ENCODE results near the gene DBF4B. TPM values are rescaled to one million over a fixed set of nuclear protein-coding genes. Genes with fewer than 3 reads are reported as not detected.
A peak's percentile ranks its signal among the peaks of the same experiment; 100 is the strongest.

Gene DBF4B
- total RNA-seq, 2 experiments from 2014 or later, result 26.2 to 32.9 TPM

DNA sequence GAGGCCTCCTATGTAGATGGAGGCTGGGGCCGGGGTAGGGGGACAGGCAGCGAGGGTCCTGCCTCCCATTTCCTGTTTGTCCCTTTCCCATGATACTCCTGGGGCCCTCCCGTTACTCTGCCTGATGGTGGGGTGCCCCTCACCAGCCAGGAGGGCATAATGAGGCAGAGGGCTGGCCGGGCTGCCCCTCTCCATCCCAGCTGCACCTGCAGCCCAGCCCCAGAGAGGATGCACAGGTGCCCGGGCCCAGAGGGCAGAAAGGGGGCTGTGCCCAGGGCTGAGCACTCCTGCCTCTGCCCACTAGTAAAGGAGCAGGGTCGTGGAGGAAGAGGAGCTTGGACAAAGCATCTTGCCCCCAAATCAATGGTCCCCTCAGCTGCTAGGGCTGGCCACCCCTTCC, 60.8 kb downstream of the DBF4B start:
- Mint-ChIP-seq H3K4me1 (peaks cover 9% of the 10 kb centered on the region), H3K4me3 (no peak overlapping the region), H3K27ac (no peak overlapping the region), H3K9me3 (no peaks in the 10 kb centered on the region), H3K36me3 (ENCODE audit: low read depth) (no peaks in the 10 kb centered on the region), H3K27me3 (peaks cover 8% of the 10 kb centered on the region)
- no peak for DNase-seq
- ChIA-PET POLR2A (no interaction called here), CTCF (interaction anchor here (0.6 kb wide), 1 partner anchor 1382 kb away, joined by 3 read pairs; no protein-coding TSS in a partner anchor)

DNA sequence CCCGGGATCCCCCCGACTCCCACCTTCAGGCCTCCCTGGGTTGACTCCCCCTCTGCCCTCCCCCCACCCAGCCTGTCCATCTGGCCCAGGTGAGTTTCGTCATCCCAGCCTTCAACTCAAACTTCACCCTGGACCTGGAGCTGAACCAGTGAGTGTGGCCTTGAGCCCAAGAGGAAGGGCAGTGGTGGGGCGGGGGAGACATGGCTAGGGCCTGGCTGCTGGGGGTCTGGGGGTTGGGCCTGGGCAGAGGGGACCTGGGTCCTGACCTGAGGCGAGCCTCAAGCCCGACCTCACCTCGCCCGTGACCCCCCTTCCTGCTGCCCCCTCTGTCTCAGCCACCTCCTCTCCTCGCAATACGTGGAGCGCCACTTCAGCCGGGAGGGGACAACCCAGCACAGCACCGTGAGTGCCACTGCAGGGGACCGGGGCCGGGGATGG, 61.2 kb downstream of the DBF4B start:
- H3K9me3 Mint-ChIP-seq, result no peaks in the 10 kb centered on the region
- H3K4me3 Mint-ChIP-seq, result no peak overlapping the region
- peaks cover 11% of the 10 kb centered on the region for H3K4me1 Mint-ChIP-seq
- H3K36me3 Mint-ChIP-seq (ENCODE audit: low read depth), result no peaks in the 10 kb centered on the region
- DNase-seq, result no peak
- CTCF ChIA-PET, result interaction anchor here (0.5 to 2.1 kb wide), 3 partner anchors 280 to 1383 kb away, joined by 3 to 7 read pairs (median 3); partner anchors contain the start of gene ACBD4
- peaks cover 8% of the 10 kb centered on the region for H3K27me3 Mint-ChIP-seq
- POLR2A ChIA-PET, result no interaction called here
- no peak overlapping the region for H3K27ac Mint-ChIP-seq

DNA sequence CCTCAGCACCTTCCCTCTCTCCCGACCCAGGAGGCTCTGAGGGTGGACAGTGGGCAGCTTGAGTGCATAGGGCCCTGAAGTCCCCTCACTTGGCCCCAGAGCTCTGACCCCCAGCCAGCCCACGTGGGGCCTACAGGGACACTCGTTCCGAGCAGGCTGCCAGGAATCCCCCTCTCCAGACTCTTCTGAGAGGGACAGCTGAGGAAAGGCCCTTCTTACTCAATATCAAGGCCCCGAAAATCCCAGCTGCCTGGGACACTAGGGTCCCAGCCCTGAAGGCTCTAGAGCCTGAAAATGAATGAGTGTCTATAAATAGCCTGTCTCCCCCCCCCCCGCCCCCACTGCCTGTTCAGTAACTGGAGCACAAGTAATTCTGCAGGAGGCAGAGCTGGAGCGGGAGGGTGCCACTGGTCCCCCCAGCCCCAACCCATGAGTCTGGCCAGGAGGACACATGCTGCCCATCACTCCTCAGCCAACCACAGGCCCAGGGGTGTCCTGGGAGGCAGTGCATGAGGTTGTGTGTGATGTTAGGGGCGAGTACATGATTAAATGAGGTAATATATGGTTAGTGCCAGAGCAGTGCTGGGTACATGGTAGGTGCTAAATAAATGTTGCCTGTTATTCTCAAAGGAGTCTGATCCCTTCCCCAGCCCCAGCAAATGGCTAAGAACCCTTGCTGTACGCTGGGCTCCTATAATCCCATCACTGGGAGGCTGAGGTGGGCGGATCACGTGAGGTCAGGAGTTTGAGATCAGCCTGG, 61.9 kb downstream of the DBF4B start:
- Mint-ChIP-seq H3K4me1 (peaks cover 14% of the 10 kb centered on the region), H3K27me3 (peaks cover 8% of the 10 kb centered on the region)
- POLR2A ChIA-PET, result no interaction called here

DNA sequence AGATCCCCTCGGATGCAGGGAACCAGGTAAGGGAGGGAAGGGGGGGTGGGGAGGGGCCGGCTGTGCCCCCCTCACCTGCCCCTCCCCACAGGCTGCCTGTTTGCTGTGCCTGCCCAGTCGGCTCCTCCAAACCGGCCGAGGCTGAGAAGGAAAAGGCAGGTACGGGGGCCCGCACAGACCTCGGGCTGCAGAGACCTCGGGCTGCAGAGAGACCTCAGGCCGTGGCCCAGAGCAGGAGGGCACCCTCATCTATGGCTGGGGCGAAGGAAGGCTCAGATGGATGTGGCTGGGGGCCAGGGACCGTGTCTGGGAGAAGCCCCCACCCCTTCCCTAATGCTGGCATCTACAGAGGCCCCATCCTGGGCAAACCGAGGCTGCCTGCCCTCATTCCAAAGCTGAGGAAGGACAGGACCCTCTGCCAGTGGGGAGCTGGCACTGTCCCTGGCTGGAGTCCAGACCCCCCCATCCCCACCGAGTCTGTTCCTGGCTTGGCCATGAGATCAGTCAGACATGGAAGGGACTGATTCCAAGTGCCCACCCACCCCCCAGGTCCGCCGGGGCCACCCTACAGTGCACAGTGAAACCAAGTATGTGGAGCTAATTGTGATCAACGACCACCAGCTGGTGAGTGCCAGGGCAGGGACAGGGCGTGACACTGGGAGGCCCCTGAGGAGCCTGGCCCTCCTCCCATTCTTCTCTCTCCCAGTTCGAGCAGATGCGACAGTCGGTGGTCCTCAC, 64.0 kb downstream of the DBF4B start:
- H3K4me1 Mint-ChIP-seq, result peaks cover 24% of the 10 kb centered on the region
- POLR2A ChIA-PET, result interaction anchor here (0.6 kb wide), 1 partner anchor 68 kb away, joined by 5 read pairs; no protein-coding TSS in a partner anchor
- CTCF ChIA-PET, result interaction anchor here (0.6 to 1.5 kb wide), 3 partner anchors 10 to 94 kb away, joined by 3 to 6 read pairs (median 3); no protein-coding TSS in a partner anchor
- no peak for DNase-seq
- H3K27me3 Mint-ChIP-seq, result peaks cover 14% of the 10 kb centered on the region
- H3K27ac Mint-ChIP-seq, result no peak overlapping the region
- no peaks in the 10 kb centered on the region for H3K36me3 Mint-ChIP-seq (ENCODE audit: low read depth)
- no peaks in the 10 kb centered on the region for H3K9me3 Mint-ChIP-seq
- no peak overlapping the region for H3K4me3 Mint-ChIP-seq

More for the DNA sequence above, 61.9 kb downstream of the DBF4B start:
- CTCF ChIA-PET, result interaction anchor here (0.5 to 2.1 kb wide), 3 partner anchors 9 to 365 kb away, joined by 3 to 7 read pairs (median 3); partner anchors contain the start of gene ACBD4
- Mint-ChIP-seq H3K36me3 (ENCODE audit: low read depth) (no peaks in the 10 kb centered on the region), H3K9me3 (no peaks in the 10 kb centered on the region), H3K27ac (no peak overlapping the region), H3K4me3 (no peak overlapping the region)
- DNase-seq, result no peak

DNA sequence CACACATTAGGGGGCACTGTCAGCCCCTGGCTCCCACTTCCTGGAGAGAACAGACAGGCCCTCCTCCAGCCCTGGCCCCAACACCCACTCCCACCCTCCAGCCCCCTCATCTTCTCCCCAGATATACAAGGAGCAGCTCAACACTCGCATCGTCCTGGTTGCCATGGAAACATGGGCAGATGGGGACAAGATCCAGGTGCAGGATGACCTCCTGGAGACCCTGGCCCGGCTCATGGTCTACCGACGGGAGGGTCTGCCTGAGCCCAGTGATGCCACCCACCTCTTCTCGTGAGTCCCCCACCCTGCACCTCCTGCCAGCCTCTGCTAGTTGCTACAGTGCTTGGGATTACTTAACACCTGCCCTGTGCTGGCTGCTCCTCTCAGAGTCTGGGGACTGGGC, 64.7 kb downstream of the DBF4B start:
- DNase-seq, result no peak
- POLR2A ChIA-PET, result interaction anchor here (0.6 kb wide), 1 partner anchor 68 kb away, joined by 5 read pairs; no protein-coding TSS in a partner anchor
- peaks cover 20% of the 10 kb centered on the region for H3K4me1 Mint-ChIP-seq
- no peak overlapping the region for H3K4me3 Mint-ChIP-seq
- no peaks in the 10 kb centered on the region for H3K9me3 Mint-ChIP-seq
- no peak overlapping the region for H3K27ac Mint-ChIP-seq
- CTCF ChIA-PET, result interaction anchor here (0.6 to 1.5 kb wide), 2 partner anchors 9 to 64 kb away, joined by 3 to 5 read pairs; no protein-coding TSS in a partner anchor
- peaks cover 9% of the 10 kb centered on the region for H3K27me3 Mint-ChIP-seq
- H3K36me3 Mint-ChIP-seq (ENCODE audit: low read depth), result no peaks in the 10 kb centered on the region

DNA sequence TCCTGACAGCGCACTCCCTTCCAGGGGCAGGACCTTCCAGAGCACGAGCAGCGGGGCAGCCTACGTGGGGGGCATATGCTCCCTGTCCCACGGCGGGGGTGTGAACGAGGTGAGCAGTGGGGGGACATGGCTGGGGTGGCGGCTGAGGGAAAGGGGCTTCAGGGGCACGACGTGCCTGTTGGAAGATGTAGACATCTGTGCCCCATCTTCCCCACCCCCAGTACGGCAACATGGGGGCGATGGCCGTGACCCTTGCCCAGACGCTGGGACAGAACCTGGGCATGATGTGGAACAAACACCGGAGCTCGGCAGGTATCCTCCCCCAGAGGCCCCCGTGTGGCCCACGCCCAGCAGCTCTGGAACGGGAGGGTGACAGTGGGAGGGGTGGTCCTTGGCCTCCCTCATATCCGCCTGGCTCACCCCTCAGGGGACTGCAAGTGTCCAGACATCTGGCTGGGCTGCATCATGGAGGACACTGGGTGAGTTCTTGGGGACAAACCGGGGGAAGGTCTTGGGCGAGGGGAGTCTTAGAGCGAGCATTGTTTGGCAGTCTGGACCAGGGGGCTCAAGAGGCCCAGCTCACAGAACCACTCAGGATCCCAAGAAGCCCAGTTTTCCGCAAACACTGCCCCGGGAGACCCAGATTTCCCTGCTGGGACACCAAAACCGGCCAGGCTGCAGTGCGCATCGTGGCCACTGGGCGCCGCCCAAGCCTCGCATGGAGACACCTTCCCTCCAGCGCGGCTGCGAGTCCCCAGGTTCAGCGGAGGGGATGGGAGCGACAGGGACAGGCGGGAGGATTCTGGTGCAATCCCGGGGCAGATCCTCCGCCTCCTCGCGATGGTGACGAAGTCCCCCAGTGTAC, 66.0 kb downstream of the DBF4B start:
- no peaks in the 10 kb centered on the region for H3K9me3 Mint-ChIP-seq
- H3K36me3 Mint-ChIP-seq (ENCODE audit: low read depth), result no peaks in the 10 kb centered on the region
- H3K27me3 Mint-ChIP-seq, result peaks cover 9% of the 10 kb centered on the region
- ChIA-PET POLR2A (interaction anchor here (0.5 kb wide), 1 partner anchor 92 kb away, joined by 3 read pairs; no protein-coding TSS in a partner anchor), CTCF (interaction anchor here (0.5 to 1.7 kb wide), 7 partner anchors 11 to 1014 kb away, joined by 3 to 7 read pairs (median 3); no protein-coding TSS in a partner anchor)
- peak overlapping the region; percentile 83 for H3K4me3 Mint-ChIP-seq
- peak overlapping the region; percentile 88 for H3K27ac Mint-ChIP-seq
- peaks cover 20% of the 10 kb centered on the region for H3K4me1 Mint-ChIP-seq
- peak; percentile 88 for DNase-seq

DNA sequence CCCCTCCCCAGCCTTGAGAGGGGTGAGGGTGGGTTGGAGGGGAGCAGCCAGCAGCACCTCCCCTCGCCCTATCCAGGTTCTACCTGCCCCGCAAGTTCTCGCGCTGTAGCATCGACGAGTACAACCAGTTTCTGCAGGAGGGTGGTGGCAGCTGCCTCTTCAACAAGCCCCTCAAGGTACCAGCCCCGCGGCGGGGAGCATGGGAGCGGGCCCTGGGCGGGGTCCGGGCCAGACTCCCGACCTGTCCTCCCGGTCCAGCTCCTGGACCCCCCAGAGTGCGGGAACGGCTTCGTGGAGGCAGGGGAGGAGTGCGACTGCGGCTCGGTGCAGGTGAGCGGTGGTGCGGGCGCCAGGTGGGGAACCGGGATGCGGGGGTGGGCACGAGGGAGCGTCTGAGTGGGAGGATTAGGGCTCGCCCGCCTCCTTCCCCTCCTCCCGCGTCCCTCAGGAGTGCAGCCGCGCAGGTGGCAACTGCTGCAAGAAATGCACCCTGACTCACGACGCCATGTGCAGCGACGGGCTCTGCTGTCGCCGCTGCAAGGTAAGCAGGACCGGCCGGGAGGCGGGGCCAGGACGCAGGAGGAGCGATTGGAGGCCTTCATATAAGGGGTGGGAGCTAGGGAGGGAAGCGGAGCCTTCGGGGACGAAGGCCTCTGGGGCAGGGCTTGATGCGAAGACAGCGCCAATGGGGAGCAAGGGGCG, 66.8 kb downstream of the DBF4B start:
- ChIA-PET CTCF (interaction anchor here (0.5 to 1.9 kb wide), 14 partner anchors 9 to 640 kb away, joined by 3 to 12 read pairs (median 4); partner anchors contain the start of gene ACBD4), POLR2A (no interaction called here)
- H3K4me3 Mint-ChIP-seq, result peak overlapping the region; percentile 83
- H3K4me1 Mint-ChIP-seq, result peaks cover 21% of the 10 kb centered on the region
- no peaks in the 10 kb centered on the region for H3K9me3 Mint-ChIP-seq
- peak overlapping the region; percentile 88 for H3K27ac Mint-ChIP-seq
- peak; percentile 98 for DNase-seq
- peaks cover 9% of the 10 kb centered on the region for H3K27me3 Mint-ChIP-seq
- no peaks in the 10 kb centered on the region for H3K36me3 Mint-ChIP-seq (ENCODE audit: low read depth)

DNA sequence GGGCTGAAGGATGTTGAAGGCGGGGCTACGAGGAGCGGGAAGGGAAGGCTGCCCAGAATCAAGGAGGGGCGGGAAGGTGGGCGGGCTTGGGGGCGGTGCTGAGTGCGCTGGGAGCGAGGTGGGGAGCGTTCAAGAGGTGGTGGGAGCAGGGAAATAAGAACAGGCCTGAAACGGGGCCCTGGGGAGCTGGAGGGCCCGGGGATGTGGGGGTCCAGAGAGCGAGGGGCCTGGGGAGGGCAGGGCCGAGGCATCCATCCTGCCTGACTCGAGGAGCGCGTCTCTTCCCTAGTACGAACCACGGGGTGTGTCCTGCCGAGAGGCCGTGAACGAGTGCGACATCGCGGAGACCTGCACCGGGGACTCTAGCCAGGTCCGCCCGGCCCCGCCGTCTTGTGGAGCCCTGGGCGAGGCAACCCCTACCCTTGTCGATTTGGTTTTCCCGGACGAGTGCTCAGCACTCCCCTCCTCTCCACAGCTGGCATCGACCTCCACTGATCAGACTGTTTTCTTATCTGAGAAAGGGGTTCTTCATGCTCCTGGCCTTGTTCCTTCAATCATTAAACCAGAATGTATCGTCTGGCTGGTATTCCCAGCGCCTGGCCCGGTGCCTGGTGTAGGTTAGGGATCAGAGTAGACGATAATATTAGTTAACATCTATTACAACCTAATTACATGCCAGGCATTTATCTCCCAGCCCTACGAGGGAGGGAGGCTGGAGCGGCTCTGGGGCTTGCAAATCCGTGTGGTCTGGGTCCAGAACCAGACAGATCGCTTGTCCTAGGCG, 67.6 kb downstream of the DBF4B start:
- Mint-ChIP-seq H3K4me3 (peak overlapping the region; percentile 83), H3K36me3 (ENCODE audit: low read depth) (no peaks in the 10 kb centered on the region), H3K4me1 (peaks cover 21% of the 10 kb centered on the region), H3K27me3 (peaks cover 6% of the 10 kb centered on the region), H3K9me3 (no peaks in the 10 kb centered on the region), H3K27ac (peak overlapping the region; percentile 78)
- DNase-seq, result no peak
- ChIA-PET CTCF (interaction anchor here (0.6 to 2.9 kb wide), 14 partner anchors 8 to 359 kb away, joined by 3 to 12 read pairs (median 4); partner anchors contain the start of gene ACBD4), POLR2A (no interaction called here)

DNA sequence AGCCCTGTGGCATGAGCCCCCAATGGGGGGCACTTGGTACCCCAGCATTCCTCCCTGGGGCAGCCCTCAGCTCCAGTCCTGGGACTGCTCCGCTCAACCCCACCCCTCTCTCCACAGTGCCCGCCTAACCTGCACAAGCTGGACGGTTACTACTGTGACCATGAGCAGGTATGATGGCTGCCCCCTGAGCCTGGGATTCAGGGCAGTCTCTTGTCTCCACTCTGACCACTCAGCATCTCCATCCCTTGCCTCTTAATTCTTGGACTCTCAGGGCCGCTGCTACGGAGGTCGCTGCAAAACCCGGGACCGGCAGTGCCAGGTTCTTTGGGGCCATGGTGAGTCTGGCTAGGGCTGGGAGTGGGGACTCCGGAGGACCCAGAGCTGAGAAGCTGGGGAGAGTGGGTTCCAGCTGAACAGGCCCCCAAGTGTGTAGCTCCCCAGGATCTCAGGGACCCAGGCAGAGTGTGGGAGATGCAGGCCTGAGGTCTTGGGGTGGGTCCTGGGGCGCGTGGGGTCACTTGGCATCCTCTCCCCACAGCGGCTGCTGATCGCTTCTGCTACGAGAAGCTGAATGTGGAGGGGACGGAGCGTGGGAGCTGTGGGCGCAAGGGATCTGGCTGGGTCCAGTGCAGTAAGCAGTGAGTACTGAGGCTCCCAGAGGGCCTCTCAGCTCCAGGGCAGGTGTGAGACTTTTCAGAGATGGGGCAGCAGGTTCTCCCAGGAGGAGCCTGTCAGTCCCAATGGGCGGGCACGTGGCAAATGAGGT, 68.3 kb downstream of the DBF4B start:
- H3K4me1 Mint-ChIP-seq, result peaks cover 21% of the 10 kb centered on the region
- H3K27ac Mint-ChIP-seq, result no peak overlapping the region
- ChIA-PET POLR2A (no interaction called here), CTCF (interaction anchor here (0.6 to 3.9 kb wide), 10 partner anchors 18 to 323 kb away, joined by 3 to 23 read pairs (median 4); partner anchors contain the start of gene NMT1)
- no peak for DNase-seq
- peaks cover 6% of the 10 kb centered on the region for H3K27me3 Mint-ChIP-seq
- H3K36me3 Mint-ChIP-seq (ENCODE audit: low read depth), result no peaks in the 10 kb centered on the region
- peak overlapping the region; percentile 83 for H3K4me3 Mint-ChIP-seq
- H3K9me3 Mint-ChIP-seq, result no peaks in the 10 kb centered on the region

DNA sequence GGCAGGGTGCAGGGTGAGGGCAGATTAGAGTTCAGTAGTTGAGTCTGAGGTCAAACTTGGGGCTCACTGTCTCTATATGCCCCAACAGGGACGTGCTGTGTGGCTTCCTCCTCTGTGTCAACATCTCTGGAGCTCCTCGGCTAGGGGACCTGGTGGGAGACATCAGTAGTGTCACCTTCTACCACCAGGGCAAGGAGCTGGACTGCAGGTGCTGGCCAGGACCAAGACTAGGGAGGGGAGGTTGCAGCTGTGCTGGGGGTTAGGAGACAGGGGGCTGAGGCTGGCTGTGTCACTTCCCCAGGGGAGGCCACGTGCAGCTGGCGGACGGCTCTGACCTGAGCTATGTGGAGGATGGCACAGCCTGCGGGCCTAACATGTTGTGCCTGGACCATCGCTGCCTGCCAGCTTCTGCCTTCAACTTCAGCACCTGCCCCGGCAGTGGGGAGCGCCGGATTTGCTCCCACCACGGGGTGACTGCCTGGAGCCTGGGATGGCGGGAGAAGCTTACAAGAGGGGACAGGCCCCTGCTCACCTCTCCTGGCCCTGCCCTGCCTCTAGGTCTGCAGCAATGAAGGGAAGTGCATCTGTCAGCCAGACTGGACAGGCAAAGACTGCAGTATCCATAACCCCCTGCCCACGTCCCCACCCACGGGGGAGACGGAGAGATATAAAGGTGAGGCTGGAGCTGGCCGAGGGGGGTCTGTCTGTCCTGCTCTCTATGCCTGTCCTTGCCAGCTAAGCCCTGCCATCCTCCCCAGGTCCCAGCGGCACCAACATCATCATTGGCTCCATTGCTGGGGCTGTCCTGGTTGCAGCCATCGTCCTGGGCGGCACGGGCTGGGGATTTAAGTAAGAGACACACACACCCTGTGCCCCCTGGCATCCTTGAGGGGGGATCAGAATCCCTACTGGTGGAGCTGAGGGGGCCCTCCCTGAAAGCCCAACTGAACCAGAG, 69.2 kb downstream of the DBF4B start:
- no peak overlapping the region for H3K27ac Mint-ChIP-seq
- POLR2A ChIA-PET, result no interaction called here

More for the DNA sequence above, 69.2 kb downstream of the DBF4B start:
- Mint-ChIP-seq H3K27me3 (peaks cover 6% of the 10 kb centered on the region), H3K4me1 (peaks cover 21% of the 10 kb centered on the region), H3K9me3 (no peaks in the 10 kb centered on the region), H3K4me3 (peak overlapping the region; percentile 25), H3K36me3 (ENCODE audit: low read depth) (no peaks in the 10 kb centered on the region)
- CTCF ChIA-PET, result interaction anchor here (0.6 to 3.9 kb wide), 12 partner anchors 17 to 358 kb away, joined by 3 to 23 read pairs (median 4); partner anchors contain the start of genes ACBD4 and NMT1
- no peak for DNase-seq

Data from activated CD4-positive, alpha-beta T cell treated with anti-CD3 and anti-CD28 coated beads, Interleukin-2, amount 10 ng/mL, durations not matched to agents 7 days and 5 days (primary cell).